M059J (cell line): Measurements from ENCODE around the gene ZNF618. TPM values are rescaled to one million over a fixed set of nuclear protein-coding genes. Genes with fewer than 3 reads are reported as not detected.
A peak's percentile ranks its signal among the peaks of the same experiment; 100 is the strongest.

Source experiments
- DNase-seq: peaks from one replicate; pipeline ENCODE4 v3.0.0-alpha.2; 2012; ENCODE audit warnings: low read depth
- total RNA-seq: library from RNA; depleted of rRNA; stranded (reverse); fragments of >200 nt; shearing (Covaris generic); gene quantifications from 2 replicates; pipeline ENCODE4 v1.2.3, GENCODE V29; 2014

The ZNF618 gene
- total RNA-seq, 1 experiment from 2014 or later: 5.7 TPM

DNA sequence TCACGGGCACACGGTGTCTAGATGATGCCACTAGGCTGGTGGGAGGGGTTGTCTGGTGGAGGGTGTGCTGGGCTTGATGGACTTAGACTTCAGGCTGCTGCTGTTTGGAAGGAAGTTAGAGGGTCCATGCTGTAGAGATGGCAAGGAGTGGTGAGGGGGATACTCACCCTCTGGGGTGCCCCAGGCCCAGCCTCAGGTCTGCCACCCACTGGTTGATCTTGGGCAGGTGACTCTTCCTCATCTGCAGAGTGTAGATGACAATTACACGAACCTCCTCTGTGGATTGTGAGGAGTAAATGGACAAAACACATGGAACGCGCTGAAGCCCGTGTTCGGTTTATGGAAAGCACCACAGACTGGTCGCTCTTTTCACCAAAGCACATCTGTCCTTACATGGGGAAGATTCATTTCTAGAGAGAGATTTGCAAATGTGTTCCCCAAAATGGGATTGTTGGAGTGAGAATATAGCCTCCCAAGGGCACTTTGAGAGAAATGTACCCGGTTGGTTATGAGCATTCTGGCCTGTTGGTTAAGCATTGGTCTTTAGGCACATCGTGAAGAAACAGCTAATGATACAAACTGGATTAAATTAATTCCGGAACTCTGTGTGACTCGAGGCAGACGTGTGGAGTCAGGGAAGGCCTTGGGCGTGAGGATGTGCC lies 58.2 kb downstream of the ZNF618 start:
- DNase-seq: no peak

DNA sequence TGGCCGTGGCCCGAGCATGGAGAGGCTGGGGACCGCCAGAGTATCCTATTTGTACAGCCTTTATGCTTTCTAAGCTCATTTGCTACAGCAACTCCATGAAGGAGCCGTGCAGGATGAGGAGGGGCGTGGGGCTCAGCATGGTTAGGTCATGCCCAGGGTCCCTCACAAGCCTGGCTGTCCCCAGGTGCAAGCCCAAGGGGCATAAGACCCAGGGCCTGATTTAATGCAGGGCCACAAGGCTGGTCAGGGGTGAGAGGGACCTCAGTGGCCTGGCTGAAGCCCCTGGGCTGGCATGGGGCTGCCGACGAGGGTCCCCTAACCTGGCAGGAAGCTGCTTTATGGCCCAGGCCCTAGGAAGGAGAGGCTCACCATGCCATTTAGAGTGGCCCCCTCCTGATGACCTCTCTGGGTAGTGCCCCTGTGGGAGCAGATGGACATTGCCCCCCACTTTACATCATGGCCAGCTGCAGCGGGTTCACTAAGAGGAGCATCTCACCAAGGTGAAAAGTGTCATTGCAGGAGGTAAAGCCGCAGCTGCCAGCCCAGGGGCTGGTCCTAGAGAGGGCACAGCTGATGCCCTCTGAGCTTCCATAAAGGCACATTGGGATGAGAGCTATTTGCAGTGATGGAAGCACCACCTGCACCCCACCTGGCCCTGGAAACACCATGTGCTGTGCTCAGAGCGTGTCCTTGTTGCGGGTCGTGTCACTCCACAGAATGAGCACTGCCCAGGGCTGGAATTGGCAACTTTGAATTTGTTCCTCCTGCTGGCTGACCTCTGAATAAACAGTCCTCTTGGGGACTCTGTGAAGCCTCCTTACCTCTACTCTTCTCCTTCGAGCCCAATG lies 58.9 kb downstream of the ZNF618 start:
- DNase-seq: no peak

DNA sequence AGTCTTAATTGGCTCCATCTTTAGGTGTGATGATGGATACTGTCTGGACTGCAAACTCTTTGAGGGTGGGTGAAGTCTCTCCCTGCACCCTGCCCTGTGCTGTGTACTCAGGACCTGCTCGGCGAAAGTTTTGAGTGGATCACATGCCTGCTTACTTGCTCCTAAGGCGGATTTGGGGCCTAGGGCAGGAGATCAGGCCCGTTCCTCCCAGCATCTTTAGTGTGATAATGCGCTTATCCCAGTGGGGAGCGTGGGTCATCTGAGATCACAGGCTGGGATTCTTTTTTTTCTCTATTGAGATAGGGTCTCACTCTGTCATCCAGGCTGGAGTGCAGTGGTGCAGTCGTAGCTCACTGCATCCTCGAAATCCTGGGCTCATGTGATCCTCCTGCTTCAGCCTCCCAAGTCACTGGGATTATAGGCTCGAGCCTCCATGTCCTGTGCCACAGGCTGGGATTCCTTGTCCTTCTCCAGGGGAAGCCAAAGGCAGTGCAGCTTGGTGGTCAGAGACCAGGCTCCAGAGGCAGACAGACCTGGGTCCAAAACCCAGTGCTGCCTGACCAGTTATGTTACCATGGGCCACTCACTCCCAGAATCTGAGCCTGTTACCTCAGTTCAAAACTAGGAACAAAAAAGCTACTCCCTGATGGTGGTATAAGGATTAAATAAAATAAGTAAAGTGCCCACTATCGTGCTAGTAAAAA lies 59.7 kb downstream of the ZNF618 start:
- DNase-seq: no peak

DNA sequence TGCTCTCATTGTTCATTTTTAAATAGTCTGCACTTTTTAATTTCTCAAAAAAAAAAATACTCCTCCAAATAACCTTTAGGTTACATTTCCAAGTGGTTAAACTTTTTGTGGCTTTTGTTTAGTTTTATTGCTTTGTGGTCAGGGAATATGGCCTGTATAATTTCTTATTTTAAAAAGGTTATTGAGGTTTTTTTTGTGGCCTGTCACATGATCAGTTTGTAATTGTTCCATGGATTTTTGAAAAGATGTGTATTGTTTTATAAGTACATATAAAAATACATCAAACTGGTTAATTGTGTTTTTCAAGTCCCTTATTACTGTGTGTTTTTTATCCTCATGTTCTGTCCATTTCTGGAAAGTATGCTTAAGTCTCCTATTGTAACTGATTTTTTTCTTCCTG lies 64.0 kb downstream of the ZNF618 start:
- DNase-seq: peak; percentile 49

DNA sequence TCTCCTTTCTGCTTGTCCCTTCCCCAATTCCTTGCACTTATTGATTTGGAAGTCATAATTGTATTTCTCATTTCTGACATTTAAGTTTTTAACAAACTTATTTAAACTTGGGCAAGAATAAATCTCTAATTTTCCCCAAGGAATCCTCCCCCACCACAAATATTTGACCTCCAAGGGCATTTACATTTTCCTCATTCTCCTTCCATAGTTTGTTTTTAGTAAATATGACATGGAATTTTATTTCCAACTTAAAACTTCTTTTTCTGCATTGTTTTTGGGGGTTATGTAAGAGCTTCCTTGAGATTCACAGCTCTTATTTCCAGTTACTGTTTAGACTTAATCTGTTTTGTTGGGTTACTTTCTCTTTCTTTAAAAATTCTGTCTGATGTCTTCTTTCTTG lies 64.9 kb downstream of the ZNF618 start:
- DNase-seq: no peak

DNA sequence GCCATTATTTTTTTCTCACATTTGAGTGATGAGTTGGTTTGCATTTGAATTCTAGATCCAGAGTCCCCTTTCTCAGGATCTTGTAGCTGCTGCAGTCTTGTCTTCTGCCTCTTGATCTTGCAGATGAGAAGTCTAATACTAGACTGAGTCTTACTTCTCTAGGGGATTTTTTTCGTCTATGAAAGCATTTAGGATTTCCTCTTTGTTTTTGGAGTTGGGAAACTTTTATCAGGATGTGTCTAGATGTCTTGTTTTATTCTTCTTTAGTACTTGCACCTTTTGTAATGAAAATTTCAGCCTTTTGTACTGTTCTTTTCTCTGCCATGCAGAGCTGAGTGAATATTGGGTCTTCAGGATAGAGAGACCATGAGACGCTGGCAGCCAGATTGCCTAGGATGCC lies 65.4 kb downstream of the ZNF618 start:
- no peak for DNase-seq

DNA sequence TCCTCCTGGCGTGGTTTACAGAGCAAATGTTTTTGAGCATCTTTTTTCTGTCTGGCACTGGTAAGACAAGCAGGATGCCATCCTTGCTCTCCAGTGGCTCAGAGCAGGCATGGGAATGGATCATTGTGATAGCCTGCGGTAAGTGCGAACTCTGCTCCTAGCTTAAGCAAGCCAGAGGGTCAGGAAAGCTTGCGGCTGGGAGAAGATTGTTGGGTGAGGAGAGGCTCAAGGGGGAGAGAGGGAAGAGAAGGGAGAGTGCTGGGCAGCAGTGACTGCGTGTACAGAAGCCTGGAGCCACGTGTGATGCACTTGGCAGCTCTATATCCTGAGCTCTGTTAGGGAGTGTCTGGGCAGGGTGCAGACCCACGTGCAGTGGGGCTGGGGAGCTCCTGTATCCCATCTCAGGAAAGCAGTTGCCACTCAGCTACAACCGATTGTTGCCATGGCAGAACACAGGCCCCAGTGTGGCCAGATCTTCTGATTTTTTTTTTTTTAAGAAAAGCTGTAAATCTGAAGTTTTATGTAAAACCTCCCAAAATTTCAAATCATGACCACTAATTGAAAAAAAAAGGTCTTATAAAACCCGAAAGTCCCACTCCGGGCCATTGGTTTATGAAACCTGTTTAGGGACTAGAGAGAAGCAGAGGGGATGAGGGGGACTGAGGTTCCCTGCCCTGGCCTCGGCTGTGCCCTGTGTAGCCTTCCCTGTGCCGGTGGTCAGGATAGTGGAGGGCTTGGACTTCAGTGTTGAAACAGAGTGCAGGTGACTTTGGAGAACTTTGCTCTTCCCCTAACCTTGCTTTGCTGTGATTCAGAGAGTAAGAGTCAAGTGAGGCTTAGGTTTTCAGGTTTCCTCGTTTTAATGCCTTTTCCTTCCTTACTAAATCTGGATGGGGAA lies 67.3 kb downstream of the ZNF618 start:
- no peak for DNase-seq

DNA sequence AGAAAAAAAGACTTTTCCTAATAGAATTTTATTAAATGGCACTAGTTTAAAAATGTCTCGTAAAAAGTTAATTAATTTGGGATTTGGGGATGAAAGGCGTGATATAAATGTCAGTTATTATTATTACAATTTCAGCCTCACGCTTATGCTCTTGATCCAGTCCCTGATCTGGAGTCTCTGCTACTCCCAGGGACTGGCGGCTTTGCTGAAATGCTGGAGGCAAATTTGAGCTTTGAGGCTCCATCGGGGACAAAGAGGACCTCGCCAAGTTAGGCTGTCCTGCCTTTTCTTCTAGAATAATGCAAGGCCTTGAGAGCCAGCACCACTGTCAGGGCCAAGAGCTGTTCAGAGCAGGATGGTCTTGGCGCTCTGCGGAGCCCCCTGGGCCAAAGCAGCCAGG lies 69.7 kb downstream of the ZNF618 start:
- DNase-seq: no peak

DNA sequence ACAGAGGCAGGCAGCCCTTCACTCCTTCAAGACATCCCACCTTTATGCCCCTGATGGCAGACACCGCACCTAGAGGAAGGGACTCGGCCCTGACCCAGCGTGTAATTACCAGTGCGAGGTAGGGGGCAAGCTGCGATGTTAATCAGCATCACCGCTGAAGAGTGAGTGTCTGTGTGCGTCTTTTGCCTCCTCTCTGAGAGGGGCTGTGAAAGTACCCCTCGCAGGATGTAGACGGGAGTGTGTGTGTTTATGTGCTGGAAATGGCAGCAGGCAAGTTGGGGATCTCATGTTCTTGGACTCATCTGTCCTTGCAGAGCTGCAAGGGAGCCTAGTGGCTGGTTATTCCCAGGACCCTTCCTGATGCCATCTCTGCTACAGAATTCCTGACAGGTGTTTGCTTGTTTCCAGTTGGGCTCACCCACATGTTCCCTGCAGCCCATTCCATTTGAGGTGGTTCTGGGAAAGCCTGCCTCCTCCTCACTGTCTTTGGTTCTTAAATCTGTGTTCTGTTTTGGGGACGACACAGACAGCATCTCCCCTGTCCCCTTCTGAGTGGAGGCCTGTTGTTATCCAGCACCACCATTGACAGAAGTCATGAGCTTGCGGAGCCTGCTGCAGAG lies 70.5 kb downstream of the ZNF618 start:
- no peak for DNase-seq

DNA sequence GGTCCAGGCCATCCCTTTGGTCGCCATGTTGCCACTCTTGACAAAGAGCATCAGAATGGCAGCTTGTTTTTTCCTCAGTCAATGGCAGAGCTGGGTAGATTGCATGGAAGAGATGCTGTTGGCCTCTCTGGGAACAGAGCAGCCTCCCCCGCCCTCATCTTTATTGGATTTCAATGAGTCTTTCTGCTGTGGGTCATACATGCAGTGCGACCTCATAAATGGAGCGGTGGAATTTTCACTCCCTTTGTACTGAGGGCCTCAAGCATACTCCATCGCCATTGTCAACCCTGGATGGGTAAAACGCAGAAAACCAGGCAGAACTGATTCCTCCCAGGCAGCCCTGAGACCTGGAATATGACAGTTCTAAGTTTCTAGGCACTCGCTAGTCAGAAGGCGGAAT lies 71.8 kb downstream of the ZNF618 start:
- no peak for DNase-seq

DNA sequence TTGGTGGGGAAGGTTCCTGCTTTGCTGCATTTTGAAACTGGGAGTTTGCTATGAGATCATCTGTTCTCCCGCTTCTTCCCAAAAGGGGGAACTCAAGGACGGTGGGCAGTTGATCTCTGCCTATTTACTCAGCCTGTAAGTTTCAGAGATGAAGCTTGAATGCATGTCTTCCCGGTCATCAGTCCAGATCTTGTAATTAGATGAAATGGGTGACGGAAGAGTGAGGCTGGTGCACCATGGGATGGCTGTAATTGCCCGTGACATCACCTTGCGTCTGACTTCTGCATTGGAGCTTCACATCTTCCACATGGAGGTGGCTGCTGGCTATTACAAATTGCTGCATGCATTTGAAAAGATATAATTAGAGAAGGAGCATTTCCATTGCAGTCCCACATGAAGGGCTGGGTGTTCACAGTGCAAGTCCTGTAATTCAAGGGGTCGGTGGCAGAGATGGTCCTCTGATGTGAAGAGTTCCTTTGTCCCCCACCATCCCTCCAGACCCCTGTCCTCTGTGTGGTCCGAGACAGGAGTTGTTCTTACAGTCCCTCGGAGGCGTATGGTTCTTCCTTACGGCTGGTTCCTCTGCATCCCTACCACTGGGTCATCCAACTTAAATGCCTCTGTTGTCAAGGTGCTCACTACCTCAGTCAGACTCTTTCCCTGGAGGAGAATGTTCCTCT lies 72.9 kb downstream of the ZNF618 start:
- no peak for DNase-seq

DNA sequence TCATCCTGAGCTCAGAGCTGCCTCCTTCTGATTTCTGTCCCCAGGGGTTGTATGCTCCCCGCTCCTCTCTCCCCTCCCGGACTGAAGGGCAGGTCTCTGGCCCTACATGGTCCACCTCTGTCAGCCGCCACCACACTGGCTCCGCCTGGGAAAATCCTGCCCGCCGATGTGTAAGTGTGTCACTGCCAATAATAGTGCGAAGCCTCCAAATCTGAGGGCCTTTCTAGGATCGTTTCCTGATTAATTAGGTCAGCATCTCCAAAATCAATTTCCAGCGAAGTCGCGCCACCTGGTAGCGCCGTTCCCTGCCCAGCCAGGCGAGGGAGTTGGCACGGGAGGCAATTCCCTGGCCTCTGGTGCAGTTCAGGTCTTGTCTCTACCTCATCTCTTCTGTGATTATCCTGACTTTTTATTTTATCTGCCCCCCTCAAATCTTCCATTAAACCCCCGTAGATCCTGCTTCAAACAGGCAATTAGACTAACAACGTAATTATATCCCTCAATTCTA lies 73.5 kb downstream of the ZNF618 start:
- DNase-seq: no peak

DNA sequence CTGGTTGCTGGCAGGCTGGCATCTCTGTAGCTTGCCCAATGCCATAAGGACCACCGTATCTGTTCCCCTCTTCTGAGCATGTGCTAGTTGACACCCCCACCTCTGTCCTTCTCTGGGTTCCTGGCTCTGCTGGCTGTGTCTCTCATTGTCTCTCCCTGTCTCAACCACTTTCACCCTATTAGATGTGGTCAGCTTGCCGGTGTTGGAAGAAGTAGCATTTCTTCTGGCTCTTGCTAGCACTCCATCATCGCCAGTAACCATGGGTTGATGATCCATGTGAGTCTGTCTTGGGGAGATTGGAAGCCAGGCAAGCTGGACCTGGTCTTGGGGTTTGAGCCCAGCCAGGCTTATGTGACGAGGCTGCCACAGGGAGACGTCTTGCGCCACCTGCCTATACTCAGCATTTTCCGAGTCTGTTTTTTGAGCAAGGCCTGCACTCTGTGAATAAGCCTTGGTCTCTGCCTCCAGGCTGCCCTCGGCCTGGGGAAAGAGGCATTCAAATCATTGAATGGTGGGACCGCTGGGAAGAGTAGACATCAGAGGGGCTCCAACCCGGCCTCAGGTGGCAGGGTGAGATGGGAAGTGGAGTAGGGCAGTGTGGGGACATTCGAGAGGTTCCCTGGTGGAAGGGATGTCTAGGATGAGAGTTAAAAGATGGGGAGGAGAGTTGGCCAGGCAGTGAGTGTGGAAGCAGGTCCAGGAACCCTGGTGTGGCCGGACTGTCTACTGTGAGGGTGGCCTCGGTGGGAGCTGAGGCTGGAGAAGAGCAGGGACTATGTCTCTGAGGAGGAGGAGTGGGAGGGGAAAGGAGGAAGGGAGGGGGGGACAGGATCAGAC lies 74.3 kb downstream of the ZNF618 start:
- DNase-seq: no peak

DNA sequence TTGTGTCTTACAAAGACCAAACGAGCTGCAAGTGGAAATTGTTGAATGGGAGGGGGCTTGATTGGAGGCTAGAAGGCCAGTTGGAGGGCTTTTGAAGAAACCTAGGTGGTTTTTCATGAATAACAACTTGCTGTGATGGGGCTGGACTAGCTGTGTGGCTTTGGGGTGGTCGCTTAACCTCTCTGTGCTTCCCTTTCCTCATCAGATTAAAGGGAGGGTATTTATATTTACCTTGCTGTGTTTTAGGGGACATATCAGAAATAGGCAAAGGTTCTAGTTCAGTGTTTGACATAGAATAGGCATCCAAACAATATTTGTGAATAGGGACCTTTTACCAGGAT lies 74.9 kb downstream of the ZNF618 start:
- DNase-seq: no peak

DNA sequence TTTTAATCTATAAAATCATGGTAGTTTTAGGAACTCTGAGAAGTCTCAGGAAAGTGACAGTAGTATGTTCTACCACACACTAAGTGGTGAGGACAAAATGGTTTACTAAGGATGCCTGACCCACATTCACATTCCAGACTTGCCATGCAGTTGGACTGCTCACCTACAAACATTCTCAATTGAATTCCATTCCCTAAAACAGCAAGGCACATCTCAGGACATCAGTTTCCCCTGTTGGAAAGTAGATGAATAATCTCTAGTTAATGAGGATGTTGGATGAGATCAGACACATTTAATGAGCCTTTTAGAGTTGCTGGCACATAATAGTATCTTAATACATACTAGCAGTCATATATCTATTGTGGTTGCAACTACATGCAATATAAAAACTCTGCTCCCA lies 76.6 kb downstream of the ZNF618 start:
- DNase-seq: no peak

DNA sequence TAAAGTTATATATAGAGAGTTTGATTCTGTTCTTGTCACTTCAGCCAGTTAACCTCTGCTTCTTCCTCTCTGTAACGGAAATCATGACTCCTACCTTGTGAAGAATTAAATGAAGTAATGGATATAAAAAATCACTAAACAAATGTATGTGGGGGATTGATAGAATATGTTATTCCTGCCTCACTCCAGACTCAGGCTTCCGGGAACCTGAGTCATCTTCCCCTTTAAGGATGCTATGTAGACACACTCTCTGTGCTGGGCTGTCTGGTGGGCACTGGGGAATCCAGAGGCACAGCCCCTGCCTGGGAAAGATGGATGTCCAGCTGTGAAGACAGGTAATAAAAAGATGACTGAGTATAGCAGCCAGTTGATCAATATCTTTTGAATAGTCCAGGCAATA lies 77.4 kb downstream of the ZNF618 start:
- no peak for DNase-seq

DNA sequence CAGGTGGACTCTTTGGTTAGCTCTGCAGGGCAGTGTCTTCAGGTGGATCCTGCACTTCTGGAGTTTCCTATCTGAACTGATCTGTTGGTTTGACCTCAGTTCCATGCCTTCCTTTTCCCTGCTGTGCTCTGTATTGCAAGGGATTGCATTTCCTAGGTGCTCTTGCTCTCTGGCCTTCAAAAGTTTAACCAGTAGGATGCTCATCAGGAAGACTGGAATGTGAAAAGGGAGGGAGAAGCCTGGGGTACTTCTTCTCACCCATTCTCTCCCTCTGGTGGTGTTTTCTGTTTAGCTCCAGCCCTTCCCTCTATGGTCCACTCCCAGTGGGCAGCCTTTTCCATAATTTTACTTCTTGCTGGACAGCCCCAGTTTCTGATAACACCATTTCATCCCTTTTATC lies 78.5 kb downstream of the ZNF618 start:
- no peak for DNase-seq

DNA sequence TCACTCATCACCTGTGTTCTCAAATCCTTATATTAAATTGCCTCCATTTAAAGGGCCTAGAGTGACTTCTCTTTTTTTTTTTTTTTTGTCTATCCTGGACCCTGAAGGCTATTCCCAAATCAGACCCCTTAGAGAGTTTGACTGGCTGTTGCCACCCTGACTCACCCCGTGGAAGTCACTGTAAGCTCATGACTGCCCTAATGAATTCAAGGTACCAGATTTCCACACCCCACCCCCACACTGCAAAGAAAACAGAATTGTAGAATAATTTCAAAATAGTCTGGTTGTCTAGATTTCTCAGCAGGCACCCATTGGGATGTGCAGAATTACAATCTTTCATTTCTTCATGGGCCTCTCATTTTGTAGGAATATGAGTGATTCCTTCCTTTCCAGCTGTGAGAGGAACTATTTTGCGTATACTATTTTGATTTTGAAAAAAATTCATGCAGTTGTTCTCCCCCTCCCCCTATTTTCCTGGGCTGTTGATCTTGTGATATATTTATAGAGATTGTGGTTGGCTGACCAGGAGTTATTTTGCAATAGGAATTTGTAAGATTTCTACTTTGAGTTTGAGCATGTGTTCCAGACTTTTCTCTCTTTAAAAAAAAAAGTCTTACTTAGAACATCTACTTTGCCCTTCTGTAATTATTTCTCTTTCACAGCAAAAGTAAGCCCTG lies 79.1 kb downstream of the ZNF618 start:
- DNase-seq: peak; percentile 69

DNA sequence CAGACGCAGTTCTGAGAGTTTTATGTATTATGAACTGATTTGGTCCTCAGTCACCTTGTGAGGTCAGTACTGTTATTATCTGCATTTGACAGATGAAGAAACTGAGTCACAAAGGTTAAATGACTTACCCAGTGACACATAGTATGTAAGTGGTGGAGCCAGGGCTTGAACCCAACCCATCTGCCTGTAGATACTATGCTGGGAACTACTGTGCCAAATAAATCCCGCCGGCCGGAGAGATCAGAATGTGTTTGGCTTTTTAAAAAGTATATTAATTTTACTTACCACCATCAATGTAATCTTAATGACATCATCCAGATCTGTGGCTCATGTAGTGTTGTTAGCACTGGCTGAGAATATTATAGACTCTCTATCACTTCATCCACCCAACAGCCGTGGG lies 80.8 kb downstream of the ZNF618 start:
- no peak for DNase-seq
